ENCODE measurements around the gene ATF1. TPM values are rescaled to one million over a fixed set of nuclear protein-coding genes. Genes with fewer than 3 reads are reported as not detected.
A peak's percentile ranks its signal among the peaks of the same experiment; 100 is the strongest.

The ATF1 gene
- total and polyA plus RNA-seq, 12 donors: 6.7 to 58.3 (median 37.7) TPM

- no peak overlapping the region for H3K27ac ChIP-seq
- no peak for TF ChIP-seq POLR2A (IDR thresholded peaks at IDR 0.05)
- no peak for TF ChIP-seq CTCF (IDR thresholded peaks at IDR 0.05)
- peaks cover 0 to 64% of the 10 kb centered on the region in 2 donors for H3K36me3 ChIP-seq (replicated peaks in 1 of 2)
- intact Hi-C loops (cut with DNase I): no loop called here
- 95 to 100% (median 98%) methylated on average over 3 of the region's 3 CpGs for WGBS, 4 donors
- peaks cover 0 to under 1% of the 10 kb centered on the region in 2 donors for H3K4me1 ChIP-seq (replicated peaks in 1 of 2)
- H3K9me3 ChIP-seq (replicated peaks in 1 of 3): no peaks in the 10 kb centered on the region
- no peak overlapping the region for H3K4me3 ChIP-seq
- DNase-seq: no peak
- H3K27me3 ChIP-seq: no peaks in the 10 kb centered on the region
Measured at GRCh38 chr12:50720085-50720484, 43.8 kb upstream of the ATF1 start.

- Histone ChIP-seq H3K27ac (no peak overlapping the region), H3K36me3 (replicated peaks in 1 of 2) (peaks cover 0 to 66% of the 10 kb centered on the region in 2 donors)
- WGBS, 4 donors: 86 to 91% (median 89%) methylated on average over 5 of the region's 5 CpGs
Measured at GRCh38 chr12:50720501-50720900, 43.4 kb upstream of the ATF1 start.

GRCh38 chr12:50723865-50724264, 40.0 kb upstream of the ATF1 start:
- no peak for DNase-seq
- Histone ChIP-seq H3K27ac (no peak overlapping the region), H3K27me3 (no peaks in the 10 kb centered on the region), H3K4me3 (no peak overlapping the region), H3K4me1 (replicated peaks in 1 of 2) (peaks cover 6 to 15% of the 10 kb centered on the region in 2 donors), H3K36me3 (replicated peaks in 1 of 2) (peaks cover 0 to 85% of the 10 kb centered on the region in 2 donors), H3K9me3 (replicated peaks in 1 of 3) (no peaks in the 10 kb centered on the region)
- intact Hi-C loops (cut with DNase I): no loop called here
- 29 to 71% (median 59%) methylated on average over 1 of the region's 1 CpG for WGBS, 4 donors
- no peak for TF ChIP-seq POLR2A (IDR thresholded peaks at IDR 0.05)
- no peak for TF ChIP-seq CTCF (IDR thresholded peaks at IDR 0.05)

More at GRCh38 chr12:50720501-50720900, 43.4 kb upstream of the ATF1 start:
- intact Hi-C loops (cut with DNase I): no loop called here
- Histone ChIP-seq H3K4me1 (replicated peaks in 1 of 2) (peaks cover 0 to 5% of the 10 kb centered on the region in 2 donors), H3K9me3 (replicated peaks in 1 of 3) (no peaks in the 10 kb centered on the region), H3K27me3 (no peaks in the 10 kb centered on the region), H3K4me3 (no peak overlapping the region)
- no peak for TF ChIP-seq CTCF (IDR thresholded peaks at IDR 0.05)
- no peak for TF ChIP-seq POLR2A (IDR thresholded peaks at IDR 0.05)
- no peak for DNase-seq

- no peak overlapping the region for H3K4me3 ChIP-seq
- H3K27me3 ChIP-seq: no peaks in the 10 kb centered on the region
- intact Hi-C loops (cut with DNase I): no loop called here
- DNase-seq: no peak
- H3K36me3 ChIP-seq (replicated peaks in 1 of 2): peaks cover 0 to 89% of the 10 kb centered on the region in 2 donors
- peaks cover 6 to 15% of the 10 kb centered on the region in 2 donors for H3K4me1 ChIP-seq (replicated peaks in 1 of 2)
- H3K27ac ChIP-seq: peak overlapping the region in 1 of 5 donors; percentile 27
- WGBS, 4 donors: 84 to 92% (median 85%) methylated on average over 5 of the region's 5 CpGs
- no peaks in the 10 kb centered on the region for H3K9me3 ChIP-seq (replicated peaks in 1 of 3)
- TF ChIP-seq POLR2A (IDR thresholded peaks at IDR 0.05): no peak
Measured at GRCh38 chr12:50725011-50725942, 38.6 kb upstream of the ATF1 start.

Data from adrenal gland (tissue), 12 donors.